ENCODE measurements around the gene DNAJC17. TPM values are rescaled to one million over a fixed set of nuclear protein-coding genes. Genes with fewer than 3 reads are reported as not detected.

The DNAJC17 gene
- total RNA-seq, 3 donors from 2014 or later: 18.4 to 55.8 (median 24.3) TPM

- TF ChIP-seq POLR2AphosphoS5 (IDR thresholded peaks at IDR 0.05) (no peak), POLR2A (IDR thresholded peaks at IDR 0.05) (no peak)
- TF ChIP-seq, protein P1, sequence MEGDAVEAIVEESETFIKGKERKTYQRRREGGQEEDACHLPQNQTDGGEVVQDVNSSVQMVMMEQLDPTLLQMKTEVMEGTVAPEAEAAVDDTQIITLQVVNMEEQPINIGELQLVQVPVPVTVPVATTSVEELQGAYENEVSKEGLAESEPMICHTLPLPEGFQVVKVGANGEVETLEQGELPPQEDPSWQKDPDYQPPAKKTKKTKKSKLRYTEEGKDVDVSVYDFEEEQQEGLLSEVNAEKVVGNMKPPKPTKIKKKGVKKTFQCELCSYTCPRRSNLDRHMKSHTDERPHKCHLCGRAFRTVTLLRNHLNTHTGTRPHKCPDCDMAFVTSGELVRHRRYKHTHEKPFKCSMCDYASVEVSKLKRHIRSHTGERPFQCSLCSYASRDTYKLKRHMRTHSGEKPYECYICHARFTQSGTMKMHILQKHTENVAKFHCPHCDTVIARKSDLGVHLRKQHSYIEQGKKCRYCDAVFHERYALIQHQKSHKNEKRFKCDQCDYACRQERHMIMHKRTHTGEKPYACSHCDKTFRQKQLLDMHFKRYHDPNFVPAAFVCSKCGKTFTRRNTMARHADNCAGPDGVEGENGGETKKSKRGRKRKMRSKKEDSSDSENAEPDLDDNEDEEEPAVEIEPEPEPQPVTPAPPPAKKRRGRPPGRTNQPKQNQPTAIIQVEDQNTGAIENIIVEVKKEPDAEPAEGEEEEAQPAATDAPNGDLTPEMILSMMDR (IDR thresholded peaks at IDR 0.05): no peak
- Histone ChIP-seq H3K27ac (no peak overlapping the region), H3K4me1 (no peaks in the 10 kb centered on the region), H3K36me3 (peaks cover 14% of the 10 kb centered on the region), H3K27me3 (no peaks in the 10 kb centered on the region), H3K9me3 (no peaks in the 10 kb centered on the region), H3K4me3 (no peak overlapping the region)
- DNase-seq (ENCODE audit: low spot score in 2 of 2): no peak
- intact Hi-C loops (cut with DNase I; ENCODE audit: low total_unique reads): no loop called here
Measured at GRCh38 chr15:40736575-40736974, 70.7 kb downstream of the DNAJC17 start.

DNA sequence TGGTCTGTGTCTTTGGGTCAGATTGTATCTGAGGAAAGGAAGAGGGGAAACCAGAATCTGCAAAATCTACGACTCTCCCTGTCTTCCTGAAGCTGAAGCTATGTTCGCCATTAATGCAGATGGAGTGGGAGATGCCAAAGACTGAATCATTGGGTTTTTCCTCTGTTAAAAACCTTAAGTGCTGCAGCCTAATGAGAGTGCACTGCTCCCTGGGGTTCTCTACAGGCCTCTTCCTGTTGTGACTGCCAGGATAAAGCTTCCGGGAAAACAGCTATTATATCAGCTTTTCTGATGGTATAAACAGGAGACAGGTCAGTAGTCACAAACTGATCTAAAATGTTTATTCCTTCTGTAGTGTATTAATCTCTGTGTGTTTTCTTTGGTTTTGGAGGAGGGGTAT, 76.2 kb downstream of the DNAJC17 start:
- H3K4me3 ChIP-seq: no peak overlapping the region
- H3K9me3 ChIP-seq: no peaks in the 10 kb centered on the region
- no peaks in the 10 kb centered on the region for H3K27me3 ChIP-seq
- TF ChIP-seq, protein P1 (IDR thresholded peaks at IDR 0.05): no peak
- TF ChIP-seq POLR2AphosphoS5 (IDR thresholded peaks at IDR 0.05) (no peak), POLR2A (IDR thresholded peaks at IDR 0.05) (no peak)
- H3K27ac ChIP-seq: no peak overlapping the region
- no peak for DNase-seq (ENCODE audit: low spot score in 2 of 2)
- peaks cover 2% of the 10 kb centered on the region for H3K36me3 ChIP-seq
- H3K4me1 ChIP-seq: no peaks in the 10 kb centered on the region
- intact Hi-C loops (cut with DNase I; ENCODE audit: low total_unique reads): no loop called here

DNA sequence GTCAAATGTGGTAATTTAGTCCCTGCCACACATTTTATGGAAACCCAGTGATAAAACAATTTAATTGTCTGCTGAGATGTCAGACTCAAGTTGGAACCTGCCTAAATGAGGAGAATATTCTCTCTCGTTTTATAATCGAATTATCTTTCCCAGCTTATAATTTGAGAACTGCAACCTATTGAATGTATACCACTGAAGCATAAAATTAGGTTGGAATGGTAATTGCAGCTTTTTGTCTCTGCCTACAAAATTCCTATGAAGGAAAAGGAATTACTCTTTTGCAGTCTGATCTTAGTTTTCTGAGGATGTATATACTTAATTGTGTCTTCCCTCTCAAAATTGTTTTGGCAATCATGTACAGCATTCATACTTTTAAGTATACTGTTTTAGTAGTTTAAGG, 83.4 kb downstream of the DNAJC17 start:
- Histone ChIP-seq H3K27ac (no peak overlapping the region), H3K9me3 (no peaks in the 10 kb centered on the region), H3K27me3 (no peaks in the 10 kb centered on the region), H3K36me3 (no peaks in the 10 kb centered on the region), H3K4me1 (no peaks in the 10 kb centered on the region), H3K4me3 (no peak overlapping the region)
- TF ChIP-seq POLR2A (IDR thresholded peaks at IDR 0.05): no peak
- TF ChIP-seq, protein P1 (IDR thresholded peaks at IDR 0.05): no peak
- TF ChIP-seq POLR2AphosphoS5 (IDR thresholded peaks at IDR 0.05): no peak
- intact Hi-C loops (cut with DNase I; ENCODE audit: low total_unique reads): no loop called here
- DNase-seq (ENCODE audit: low spot score in 2 of 2): no peak

GRCh38 chr15:40722934-40723333, 84.3 kb downstream of the DNAJC17 start:
- DNase-seq (ENCODE audit: low spot score in 2 of 2): no peak
- Histone ChIP-seq H3K9me3 (no peaks in the 10 kb centered on the region), H3K4me1 (no peaks in the 10 kb centered on the region), H3K36me3 (no peaks in the 10 kb centered on the region), H3K4me3 (no peak overlapping the region), H3K27me3 (no peaks in the 10 kb centered on the region), H3K27ac (no peak overlapping the region)
- intact Hi-C loops (cut with DNase I; ENCODE audit: low total_unique reads): no loop called here
- TF ChIP-seq, protein P1 (IDR thresholded peaks at IDR 0.05): no peak
- TF ChIP-seq POLR2AphosphoS5 (IDR thresholded peaks at IDR 0.05): no peak
- no peak for TF ChIP-seq POLR2A (IDR thresholded peaks at IDR 0.05)

- Histone ChIP-seq H3K9me3 (no peaks in the 10 kb centered on the region), H3K27ac (no peak overlapping the region), H3K4me3 (no peak overlapping the region), H3K36me3 (no peaks in the 10 kb centered on the region), H3K4me1 (no peaks in the 10 kb centered on the region), H3K27me3 (no peaks in the 10 kb centered on the region)
- intact Hi-C loops (cut with DNase I; ENCODE audit: low total_unique reads): no loop called here
- no peak for DNase-seq (ENCODE audit: low spot score in 2 of 2)
- TF ChIP-seq, protein P1 (IDR thresholded peaks at IDR 0.05): no peak
- TF ChIP-seq POLR2A (IDR thresholded peaks at IDR 0.05) (no peak), POLR2AphosphoS5 (IDR thresholded peaks at IDR 0.05) (no peak)
Measured at GRCh38 chr15:40722354-40722753, 84.9 kb downstream of the DNAJC17 start.
